ENCODE data around the gene AP2S1.

DNA sequence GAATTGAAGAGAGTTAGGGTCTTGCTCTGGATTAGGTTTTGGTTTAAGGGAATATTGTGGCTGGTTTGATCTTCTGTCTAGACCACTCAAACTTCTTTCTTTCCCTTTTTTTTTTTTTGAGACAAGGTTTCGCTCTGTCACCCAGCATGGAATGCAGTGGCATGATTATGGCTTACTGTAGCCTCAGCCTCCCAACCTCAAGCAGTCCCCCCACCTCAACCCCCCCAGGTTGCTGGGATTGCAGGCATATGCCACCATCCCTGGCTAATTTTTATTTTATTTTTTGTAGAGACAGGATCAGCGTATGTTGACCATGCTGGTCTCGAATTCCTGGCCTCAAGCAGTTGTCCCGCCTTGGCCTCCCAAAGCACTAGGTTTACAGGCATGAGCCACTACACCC lies 31.4 kb upstream of the AP2S1 start:
- TF ChIP-seq, protein P1, sequence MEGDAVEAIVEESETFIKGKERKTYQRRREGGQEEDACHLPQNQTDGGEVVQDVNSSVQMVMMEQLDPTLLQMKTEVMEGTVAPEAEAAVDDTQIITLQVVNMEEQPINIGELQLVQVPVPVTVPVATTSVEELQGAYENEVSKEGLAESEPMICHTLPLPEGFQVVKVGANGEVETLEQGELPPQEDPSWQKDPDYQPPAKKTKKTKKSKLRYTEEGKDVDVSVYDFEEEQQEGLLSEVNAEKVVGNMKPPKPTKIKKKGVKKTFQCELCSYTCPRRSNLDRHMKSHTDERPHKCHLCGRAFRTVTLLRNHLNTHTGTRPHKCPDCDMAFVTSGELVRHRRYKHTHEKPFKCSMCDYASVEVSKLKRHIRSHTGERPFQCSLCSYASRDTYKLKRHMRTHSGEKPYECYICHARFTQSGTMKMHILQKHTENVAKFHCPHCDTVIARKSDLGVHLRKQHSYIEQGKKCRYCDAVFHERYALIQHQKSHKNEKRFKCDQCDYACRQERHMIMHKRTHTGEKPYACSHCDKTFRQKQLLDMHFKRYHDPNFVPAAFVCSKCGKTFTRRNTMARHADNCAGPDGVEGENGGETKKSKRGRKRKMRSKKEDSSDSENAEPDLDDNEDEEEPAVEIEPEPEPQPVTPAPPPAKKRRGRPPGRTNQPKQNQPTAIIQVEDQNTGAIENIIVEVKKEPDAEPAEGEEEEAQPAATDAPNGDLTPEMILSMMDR (IDR thresholded peaks at IDR 0.05), result no peak
- TF ChIP-seq MYC (IDR thresholded peaks at IDR 0.05; ENCODE audit: borderline replicate concordance, low read length) (no peak), HOXB13 (CRISPR knock-in tag; IDR thresholded peaks at IDR 0.05; ENCODE audit: low read depth) (no peak), NR3C1 (IDR thresholded peaks at IDR 0.05) (no peak), CHD4 (IDR thresholded peaks at IDR 0.05; ENCODE audit: borderline replicate concordance) (no peak), EP300 (IDR thresholded peaks at IDR 0.05) (no peak), POLR2A (IDR thresholded peaks at IDR 0.05; ENCODE audit: low read length) (no peak), BHLHE40 (IDR thresholded peaks at IDR 0.05; ENCODE audit: low read depth, low read length) (no peak), ZC3H11A (IDR thresholded peaks at IDR 0.05) (no peak), RARB (CRISPR knock-in tag; IDR thresholded peaks at IDR 0.05) (no peak), PHF8 (IDR thresholded peaks at IDR 0.05; ENCODE audit: borderline replicate concordance, low read depth) (no peak), CHD2 (IDR thresholded peaks at IDR 0.05; ENCODE audit: low read length, partially characterized antibody) (no peak), POLR2AphosphoS2 (conservative IDR thresholded peaks at IDR 0.05; ENCODE audit: low read length) (no peak)

All from A549 (cell line).